ENCODE measurements around the gene SLC9A7.

Gene SLC9A7

DNA sequence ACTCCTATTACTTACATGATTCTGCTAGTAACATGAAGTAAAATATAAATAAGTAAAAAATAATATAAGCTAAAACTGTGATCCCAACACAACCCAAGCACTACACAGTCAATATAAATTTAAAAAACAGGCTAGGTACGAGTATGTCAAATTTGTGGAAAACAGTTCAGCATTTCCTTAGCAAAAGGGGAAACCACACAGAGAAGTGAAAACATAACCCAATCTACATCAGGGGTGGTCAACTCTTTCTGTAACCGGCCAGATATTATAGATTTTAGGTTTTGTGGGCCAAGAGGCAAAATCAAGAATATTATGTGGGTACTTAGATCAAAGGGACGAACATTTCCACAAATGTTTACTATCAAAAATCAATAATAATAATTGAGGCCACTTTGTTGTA lies 115.3 kb downstream of the SLC9A7 start:
- DNase-seq: no peak

DNA sequence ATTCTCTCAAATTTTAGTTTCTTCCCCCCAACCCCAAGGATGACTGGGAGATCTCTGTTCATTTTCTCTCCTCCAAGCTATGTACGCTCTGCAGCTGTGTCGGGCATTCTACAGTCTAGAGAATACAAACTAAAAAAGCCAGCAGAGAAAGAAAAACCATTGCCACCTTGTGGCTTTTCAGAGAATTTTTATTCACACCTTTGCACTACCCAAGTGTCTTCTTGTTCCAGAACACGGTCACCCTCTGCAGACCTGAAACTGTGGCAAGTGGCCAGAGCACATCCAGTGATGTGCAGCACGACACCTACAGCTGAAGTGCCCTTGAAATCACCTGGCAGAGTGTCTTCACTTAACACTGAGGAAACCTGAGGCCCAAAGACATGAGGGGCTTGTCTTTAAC lies 116.8 kb downstream of the SLC9A7 start:
- DNase-seq: no peak

DNA sequence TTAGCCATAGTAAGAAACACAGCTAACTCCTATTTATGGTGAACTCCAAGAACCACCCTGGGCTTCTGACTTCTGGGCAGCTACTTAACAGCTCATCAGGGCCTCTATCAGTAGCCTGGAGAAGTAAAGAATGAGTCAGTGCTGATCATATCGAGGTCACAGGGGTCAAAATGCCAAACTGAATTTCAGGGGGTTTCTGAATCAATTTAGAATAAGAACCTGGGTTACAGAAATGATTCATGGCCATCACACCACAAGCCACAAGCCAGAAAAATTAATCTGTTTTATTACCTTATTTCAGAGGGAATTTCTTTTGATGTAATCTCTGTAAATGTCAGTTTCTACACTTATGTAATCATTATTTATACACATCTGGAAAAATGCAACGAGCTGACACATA lies 121.0 kb downstream of the SLC9A7 start:
- DNase-seq: no peak

DNA sequence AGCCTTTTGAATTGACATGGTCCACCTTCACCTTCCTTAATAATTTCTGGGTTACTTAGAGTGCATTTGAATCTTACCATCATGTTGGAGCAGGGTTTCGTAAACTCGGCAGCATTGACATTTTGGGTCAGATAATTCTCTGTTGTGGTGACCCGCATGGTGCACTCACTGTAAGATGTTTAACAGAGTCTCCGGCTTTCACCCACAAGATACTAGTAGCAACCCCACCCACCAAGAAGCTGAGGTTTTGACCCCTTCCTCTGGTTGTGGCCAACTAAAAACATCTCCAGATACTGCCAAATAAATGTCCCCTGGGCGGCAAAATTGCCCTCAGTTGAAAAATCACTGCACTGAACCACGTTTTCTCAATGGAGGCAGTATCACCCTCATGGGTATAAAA lies 122.7 kb downstream of the SLC9A7 start:
- no peak for DNase-seq

DNA sequence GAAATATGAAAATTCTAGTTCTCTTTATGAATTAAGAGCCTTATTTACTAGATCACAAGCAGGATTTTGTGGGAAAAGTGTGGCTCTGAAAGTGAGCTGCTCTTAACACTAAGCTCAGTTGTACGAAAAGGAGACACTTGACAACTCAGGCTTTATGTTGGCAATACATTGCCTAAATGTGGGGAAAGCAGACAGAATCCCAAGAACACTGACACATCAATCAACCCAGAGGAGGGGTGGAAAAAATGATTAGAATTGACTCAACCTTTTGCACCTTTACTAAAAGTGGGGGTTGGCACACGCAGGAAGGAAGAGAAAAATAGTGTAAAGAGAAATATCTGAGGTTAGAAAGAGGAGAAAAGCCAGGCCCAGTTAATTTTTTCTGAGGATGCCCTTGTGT lies 123.7 kb downstream of the SLC9A7 start:
- no peak for DNase-seq

DNA sequence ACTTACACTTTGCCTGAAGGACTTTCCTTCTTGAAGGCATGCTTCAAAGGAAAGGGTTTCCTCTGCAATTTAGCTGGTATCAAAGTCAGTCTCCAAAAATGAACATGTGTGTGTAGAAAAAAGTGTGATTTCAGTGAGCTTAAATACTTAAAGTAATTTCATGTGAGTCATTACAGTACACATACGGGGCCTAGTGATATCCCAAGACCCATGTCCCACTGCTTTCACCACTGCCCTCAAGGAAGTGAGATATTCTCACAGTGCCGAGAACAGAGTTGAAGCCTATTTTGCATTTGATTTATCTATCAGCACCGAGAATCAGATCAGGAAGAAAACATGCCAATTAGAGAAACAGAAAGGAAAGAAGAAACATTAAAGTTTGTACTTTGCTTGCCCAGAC lies 124.3 kb downstream of the SLC9A7 start:
- no peak for DNase-seq

DNA sequence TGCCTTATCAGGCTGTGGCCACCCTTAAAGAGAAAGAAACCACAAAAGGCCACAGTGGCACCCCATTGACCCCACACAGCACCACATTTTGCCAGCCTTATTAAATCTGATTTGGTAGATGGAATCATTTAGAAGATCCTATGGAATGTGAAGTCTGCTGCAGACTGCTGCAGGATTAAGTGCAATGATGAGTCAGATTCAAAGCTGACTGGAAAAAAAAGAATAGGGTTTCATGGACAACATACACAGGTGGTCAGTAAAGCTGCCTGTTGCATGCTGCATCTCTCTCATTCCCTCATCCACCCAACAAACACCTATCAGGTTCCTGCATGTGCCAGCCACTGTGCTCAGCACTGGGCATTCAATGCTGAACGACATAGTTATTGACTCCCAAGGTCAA lies 128.8 kb downstream of the SLC9A7 start:
- no peak for DNase-seq

DNA sequence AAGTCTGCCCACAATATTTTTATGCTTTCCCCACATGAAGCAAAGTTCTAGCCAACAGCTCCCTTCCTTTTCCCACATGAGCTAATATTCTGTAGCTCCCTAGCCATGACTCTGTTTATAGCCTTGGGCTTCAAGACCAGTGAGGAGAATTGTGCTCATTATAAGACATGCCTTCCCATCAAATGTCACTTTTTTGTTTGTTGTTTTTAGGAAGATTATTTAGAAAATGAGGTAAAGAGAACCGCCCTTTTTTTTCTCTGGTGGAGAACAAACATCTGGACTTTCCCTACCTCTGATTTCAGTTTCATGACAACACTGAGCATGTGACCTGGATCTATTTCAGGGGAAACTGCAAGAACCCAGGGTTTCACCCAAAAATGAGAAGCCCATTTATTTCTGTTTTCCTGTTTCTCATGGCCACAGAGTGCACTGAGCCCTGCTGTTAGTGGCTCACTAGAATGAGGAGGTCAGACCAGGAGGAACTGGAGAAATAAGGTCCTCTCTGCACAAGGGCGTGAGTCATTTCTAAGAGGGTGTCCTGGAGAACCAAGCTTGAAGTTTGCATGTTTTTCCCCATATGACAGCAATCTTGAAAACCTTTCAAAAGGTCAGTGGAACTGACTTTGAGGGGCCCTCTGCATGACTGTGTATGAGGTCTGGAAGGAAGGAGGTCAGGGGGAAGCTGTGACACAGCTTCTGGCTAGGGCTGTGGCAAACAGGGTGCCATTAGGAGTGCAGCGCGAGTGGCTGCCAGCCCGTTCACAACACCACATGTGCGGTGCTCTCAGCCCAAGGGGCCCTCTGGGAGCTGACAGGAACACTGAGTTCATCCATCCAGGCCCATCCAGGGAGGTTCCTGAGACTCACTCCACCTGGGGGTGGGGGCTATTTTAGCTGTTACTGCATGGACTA lies 130.2 kb downstream of the SLC9A7 start:
- DNase-seq: no peak

DNA sequence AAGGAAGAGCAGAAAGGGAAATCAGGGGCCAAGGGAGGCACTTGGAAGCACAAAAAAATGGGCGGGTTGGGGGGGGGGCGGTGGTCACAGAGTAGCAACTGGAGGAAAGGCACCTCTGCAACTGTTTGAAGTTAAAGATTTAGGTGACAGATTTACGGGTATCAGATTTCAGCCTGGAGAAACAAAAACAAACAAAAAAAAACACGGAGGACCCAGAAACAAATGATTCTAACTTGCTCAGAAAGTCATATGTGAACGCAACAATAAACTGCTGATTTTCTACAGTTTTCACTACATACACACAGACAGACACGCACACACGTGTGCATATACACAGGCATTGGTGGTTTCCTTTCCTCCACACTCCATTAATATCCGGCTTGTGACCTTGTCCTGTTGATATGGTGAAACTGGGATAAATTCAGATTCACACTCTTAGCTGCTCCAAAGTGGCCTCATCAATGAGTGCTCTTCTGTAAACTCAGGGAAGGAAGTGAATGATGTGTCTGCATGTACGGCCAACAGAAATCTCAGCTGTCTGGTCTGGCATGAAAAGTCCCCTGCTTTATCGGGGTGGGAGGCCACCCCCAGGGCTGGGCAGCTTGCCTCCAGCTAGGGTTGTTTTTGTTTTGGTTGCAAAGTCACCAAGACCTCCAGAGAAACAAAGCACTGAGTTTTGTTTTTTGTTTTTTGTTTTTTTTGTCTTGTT lies 131.1 kb downstream of the SLC9A7 start:
- no peak for DNase-seq

DNA sequence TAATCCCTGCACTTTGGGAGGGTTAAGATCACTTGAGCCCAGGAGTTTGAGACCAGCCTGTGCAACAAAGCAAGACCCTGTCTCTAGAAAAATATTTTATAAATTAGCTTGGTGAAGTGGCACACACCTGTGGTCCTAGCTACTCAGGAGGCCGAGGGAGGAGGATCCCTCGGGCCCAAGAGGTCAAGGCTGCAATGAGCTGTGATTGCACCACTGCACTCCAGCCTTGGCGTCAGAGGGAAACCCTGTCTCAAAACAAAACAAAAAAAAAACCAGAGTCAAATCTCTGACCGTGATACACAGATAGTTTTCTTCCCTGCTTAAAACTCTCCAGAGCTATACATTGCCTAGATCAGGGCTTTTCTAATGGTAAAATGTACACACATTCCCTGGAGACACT lies 131.9 kb downstream of the SLC9A7 start:
- DNase-seq: no peak

DNA sequence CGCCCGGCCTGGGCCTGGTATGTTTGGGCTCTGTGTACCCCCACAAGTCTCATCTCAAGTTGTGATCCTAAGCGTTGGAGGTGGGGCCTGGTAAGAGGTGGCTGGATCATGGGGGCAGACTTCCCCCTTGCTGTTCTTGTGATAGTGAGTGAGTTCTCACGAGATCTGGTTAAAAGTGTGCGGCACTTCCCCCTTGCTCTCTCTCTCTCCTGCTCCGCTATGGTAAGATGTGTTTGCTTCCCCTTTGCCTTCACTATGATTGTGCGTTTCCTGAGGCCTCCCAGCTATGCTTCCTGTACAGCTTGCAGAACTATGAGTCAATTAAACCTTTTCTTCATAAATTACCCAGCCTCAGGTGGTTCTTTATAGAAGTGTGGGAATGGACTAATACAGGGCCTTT lies 132.4 kb downstream of the SLC9A7 start:
- DNase-seq: no peak

DNA sequence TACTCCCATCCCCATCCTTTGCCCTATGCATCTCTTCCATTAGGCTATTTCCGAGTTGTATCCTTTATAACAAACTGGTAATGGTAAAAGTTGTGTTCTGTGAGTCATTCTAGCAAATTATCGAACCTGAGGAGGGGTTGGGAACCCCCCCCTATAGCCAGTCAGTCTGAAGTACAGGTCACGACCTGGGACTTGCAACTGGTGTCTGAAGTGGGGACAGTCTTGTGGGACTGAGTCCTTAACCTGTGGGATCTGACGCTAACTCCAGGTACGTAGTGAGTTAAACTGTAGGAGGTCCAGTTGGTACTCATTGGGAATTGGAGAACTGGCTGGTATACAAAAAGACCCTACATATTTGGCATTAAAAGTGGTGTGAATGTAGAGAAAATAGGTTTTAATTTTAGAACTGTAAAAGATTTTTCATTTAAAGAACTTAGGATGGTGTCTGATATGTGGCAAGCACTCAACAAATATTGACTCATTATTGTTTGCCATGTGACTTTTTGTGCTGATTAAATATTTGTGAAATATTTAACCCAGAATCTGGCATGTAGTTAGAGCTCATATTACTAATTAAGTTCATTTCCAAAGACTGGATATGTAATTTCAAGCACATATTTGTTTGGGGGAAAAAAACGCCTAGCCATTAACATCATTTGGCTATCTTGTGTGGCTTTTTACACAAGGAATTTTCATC lies 134.7 kb downstream of the SLC9A7 start:
- no peak for DNase-seq

DNA sequence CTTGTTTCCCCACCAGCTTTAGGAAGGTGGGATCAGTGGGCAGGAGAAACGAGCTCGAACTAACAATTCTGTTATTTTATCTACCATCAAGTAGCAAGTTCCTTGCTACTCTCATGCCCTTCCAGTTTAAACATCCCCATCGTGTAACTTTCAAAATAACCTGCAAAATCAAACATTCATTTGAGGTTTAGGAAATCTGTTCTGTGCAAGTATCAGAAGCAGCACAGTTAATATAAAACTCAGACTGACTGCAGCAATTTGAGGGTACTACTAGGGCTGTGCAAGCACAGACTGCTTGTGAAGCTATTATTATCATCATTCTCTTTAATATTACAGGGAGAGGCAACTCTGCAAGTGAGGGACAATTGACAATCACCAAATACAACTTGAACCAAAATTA lies 137.3 kb downstream of the SLC9A7 start:
- no peak for DNase-seq

DNA sequence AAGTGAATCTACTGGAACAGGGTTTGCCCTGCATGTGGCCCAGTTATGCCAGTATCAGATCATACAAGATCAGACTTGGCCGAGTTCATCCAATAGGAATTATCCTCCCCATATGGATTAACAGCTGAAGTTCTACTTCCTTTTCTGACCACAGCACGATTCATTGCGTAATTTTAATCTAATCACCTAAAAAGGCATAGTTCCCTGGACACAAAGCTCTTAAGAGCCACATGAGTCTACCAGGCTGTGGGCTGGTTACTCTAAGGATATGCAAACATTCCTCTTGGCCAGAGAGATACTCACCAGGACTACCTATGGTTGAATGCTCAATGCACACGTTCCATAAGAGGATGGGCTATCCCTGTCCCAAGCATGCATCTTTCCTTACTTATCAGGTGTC lies 138.4 kb downstream of the SLC9A7 start:
- no peak for DNase-seq

DNA sequence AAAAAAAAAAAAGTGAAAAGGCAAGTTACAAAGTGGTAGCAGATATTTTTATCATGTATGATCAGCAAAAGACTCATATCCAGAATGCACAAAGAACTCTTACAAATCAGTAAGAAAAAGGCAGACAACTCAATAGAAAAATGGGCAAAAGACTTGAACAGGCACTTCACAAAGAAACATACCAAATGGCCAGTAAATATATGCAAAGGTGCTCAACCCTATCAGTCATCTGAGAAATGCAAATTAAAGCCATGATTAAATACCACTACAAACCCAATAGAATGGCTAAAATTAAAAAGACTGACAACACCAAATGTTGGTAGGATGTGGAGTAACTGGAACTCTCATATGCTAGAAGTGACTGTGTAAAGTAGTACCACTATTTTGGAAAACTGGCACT lies 140.0 kb downstream of the SLC9A7 start:
- DNase-seq: no peak

DNA sequence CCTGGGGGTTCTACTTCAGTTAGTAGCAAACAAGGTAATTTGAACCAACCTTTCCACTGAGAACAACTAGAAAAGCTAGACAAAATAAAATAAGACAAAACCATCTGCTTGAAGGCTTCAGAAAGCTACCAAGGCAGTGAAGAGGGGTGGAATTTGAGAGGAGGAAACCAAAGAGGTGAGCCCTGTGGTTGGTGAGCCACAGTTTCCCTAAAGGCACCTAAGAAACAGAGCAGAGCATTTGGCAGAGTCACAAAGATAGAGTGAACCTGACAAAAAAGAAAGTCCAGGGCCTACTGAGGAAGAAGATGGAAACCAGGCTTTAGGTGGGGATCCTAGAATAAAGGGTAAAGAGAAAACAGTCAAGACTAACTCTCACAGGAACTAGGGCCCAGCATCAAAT lies 141.0 kb downstream of the SLC9A7 start:
- no peak for DNase-seq

DNA sequence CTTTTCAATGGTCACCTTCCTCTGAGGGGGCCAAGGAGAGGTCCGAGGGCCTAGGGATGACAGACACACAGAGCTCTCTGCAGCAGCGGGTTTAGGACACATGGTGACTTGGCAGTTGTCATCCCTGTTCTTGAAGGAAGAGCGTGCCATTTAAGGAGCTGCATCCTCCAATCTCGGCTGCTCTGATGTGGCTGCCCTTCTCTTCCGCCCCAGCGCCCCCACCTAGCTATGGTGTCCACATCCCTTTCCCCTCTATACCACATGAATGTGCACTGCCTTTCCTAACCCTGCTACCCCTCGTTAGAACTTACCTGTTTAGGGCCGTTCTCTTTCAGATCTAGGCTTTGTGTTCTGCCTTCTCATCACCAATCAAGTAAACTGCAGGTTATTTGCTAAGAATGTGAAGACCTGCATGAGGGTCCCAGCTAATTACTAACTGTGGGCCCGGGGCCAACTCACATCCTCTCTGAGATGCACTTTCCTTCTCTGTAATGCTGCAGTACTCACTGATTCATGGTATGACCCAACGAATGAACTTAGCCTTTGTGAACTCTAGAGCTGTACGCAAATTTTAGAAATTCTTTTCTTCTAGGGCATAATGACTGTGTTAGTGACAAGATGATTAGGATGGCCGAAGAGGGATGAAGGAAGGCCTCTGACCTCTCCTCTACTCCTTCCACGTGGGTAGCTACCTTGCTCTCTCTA lies 147.1 kb downstream of the SLC9A7 start:
- DNase-seq: no peak

DNA sequence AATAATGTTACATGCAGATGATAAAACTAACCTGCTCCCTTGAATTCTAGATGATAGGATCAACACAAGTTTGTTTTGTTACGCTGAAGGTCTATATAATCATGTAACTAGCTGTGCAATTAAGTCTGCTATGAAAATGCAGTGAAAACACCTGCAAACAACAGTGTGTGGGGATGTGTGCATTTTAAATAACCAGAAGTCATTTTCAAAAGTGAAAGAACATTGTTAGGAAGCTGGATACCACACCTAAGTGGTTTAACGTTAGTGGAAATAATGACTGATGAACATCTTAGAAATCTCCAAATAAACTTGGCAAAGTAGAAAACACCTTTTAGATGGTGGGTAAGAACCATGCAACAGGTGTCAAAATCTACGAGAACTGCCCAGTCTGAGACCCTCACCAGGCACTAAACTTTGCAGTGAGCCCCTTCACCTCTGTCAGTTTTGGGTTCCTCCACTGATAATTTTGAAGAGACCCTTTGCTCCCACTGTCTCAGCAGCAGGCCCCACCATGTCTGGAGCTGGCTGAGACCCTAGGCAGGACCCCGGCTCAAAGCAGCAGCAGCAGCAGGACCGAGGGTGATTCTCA lies 148.8 kb downstream of the SLC9A7 start:
- no peak for DNase-seq

DNA sequence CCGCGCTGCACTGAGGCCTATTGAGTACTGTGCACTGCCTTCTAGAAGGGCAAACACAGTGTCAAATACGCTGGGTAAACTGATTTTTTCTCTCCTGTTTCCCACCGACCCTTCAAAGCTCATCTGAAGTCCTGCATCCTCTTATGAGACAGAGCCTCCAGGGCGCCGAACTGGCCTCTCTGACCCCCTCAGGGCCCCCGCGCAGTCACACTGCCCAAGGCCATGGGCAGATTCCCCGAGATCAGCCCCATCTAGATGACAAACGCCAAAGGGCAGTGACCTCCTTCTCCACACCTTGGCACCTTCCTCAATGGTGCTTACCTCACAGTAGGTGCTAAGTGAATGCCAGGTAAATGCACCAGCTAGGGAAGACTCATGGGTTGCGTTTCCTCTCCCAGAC lies 151.0 kb downstream of the SLC9A7 start:
- no peak for DNase-seq

DNA sequence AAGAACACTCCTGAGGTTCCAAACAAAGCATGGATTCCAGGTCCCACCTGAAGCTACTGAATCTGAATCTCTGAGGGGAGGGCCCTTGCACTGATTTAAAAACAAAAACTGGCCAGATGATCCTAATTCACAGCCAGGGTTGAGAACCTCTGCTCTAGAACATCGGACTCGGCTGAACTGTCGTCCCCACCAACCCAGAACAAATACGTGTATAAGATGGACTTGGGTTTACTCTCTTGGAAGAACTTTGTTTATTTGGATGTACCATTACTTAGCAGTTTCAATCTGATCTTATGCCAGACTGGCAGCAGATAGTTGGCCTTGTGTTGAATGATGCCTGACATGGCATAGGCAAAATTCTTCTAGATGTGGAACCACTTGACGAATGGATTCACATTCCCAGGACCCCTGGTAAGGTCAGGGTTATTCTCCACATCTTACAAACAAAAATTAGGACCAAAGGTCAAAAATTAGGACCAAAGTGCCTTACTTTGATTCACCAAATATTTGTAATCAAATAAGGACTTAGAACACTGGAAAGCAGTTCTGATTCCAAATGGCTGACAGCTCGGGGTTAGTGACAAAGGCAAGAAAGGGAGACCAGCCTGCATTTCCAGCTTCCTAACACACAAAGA lies 156.3 kb downstream of the SLC9A7 start:
- no peak for DNase-seq

DNA sequence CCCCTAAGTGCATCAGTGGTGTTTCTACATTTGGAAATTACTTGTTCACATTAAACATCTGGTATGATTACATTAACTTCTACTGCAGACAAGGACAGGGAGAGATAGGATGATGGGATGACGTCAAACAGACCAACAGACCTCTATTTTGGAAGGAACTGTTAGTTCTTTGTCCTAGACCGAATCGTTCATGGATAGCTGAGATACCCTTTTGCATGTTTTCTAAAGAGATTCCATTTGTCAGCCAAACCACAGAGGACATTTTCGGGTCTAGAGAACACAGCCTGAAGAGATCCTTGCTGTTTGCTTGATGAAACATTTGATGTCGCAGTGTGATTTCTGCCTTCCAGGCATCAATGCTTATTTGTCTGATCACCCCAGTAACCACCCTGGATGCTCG lies 157.6 kb downstream of the SLC9A7 start:
- no peak for DNase-seq

DNA sequence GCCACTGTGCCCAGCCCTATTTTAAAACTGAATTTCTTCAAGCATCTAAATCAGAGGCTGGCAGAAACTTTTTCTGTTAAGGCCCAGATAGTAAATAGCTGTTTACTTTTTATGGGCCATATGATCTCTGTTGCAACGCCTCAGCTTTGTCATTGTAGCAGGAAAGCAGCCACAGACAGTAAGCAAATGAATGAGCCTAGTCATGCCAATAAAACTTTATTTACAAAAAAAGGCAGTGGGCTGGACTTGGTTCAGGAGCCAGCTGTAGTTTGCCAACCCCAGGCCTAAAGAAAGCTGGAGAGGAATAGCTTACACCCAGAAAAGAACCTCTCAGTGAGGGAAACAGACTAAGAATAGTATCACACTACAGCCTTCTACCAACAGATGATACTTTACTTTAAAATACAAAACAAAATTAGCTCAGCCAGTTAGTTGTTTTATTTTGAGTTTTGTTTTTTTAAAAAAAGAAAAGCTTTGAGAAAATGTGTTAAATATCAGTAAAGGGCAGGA lies 159.8 kb downstream of the SLC9A7 start:
- no peak for DNase-seq
